OCI-LY1 (cell line): ENCODE measurements around the gene SPAG4.

Experiments used
- H2AFZ ChIP-seq: fragments of 200-600 bp; sonication (generic), shearing (Covaris generic); 2 replicates; pipeline ENCODE4 v1.6.0; 2014; ENCODE audit warnings: antibody characterized with exemption, mild to moderate bottlenecking, low read length
- H3F3A ChIP-seq: fragments of 200-600 bp; sonication (generic), shearing (Covaris generic); 2 replicates; pipeline ENCODE4 v1.6.0; 2014; ENCODE audit warnings: mild to moderate bottlenecking, antibody characterized with exemption, low read length, moderate library complexity; ENCODE audit not compliant: insufficient read depth
- H3K27ac ChIP-seq: fragments of 200-600 bp; sonication (generic); 2 replicates; pipeline ENCODE4 v1.5.1; 2014; ENCODE audit warnings: low read length, mixed run types, mild to moderate bottlenecking, low read depth; ENCODE audit not compliant: poor library complexity, severe bottlenecking
- H3K27me3 ChIP-seq: fragments of 200-600 bp; sonication (generic); 2 replicates; pipeline ENCODE4 v1.6.0; 2014; ENCODE audit warnings: antibody characterized with exemption, mild to moderate bottlenecking, low read length, moderate library complexity; ENCODE audit not compliant: insufficient read depth
- H3K36me3 ChIP-seq: fragments of 200-600 bp; sonication (generic); 2 replicates; pipeline ENCODE4 v1.6.1; 2014; ENCODE audit warnings: mild to moderate bottlenecking, antibody characterized with exemption, low read length, moderate library complexity, mixed read lengths; ENCODE audit not compliant: insufficient read depth
- H3K4me1 ChIP-seq: fragments of 200-600 bp; sonication (generic); 2 replicates; pipeline ENCODE4 v1.5.1; 2014; ENCODE audit warnings: mild to moderate bottlenecking, low read length, moderate library complexity; ENCODE audit not compliant: insufficient read depth, severe bottlenecking
- H3K4me2 ChIP-seq: fragments of 200-600 bp; sonication (generic), shearing (Covaris generic); 2 replicates; pipeline ENCODE4 v1.6.1; 2014; ENCODE audit warnings: low read length
- H3K4me3 ChIP-seq: fragments of 200-600 bp; sonication (generic); 2 replicates; pipeline ENCODE4 v1.5.1; 2014; ENCODE audit warnings: low read length, low read depth, mild to moderate bottlenecking, mixed read lengths; ENCODE audit not compliant: poor library complexity, severe bottlenecking
- H3K79me2 ChIP-seq: fragments of 200-600 bp; shearing (Covaris generic); 2 replicates; pipeline ENCODE4 v1.6.1; 2016; ENCODE audit warnings: mixed run types, low read length, mixed read lengths; ENCODE audit not compliant: insufficient read depth
- H3K9ac ChIP-seq: fragments of 200-600 bp; sonication (generic), shearing (Covaris generic); 2 replicates; pipeline ENCODE4 v1.6.1; 2014; ENCODE audit warnings: mild to moderate bottlenecking, low read length, mixed read lengths
- H3K9me2 ChIP-seq: fragments of 200-600 bp; sonication (generic), shearing (Covaris generic); 2 replicates; pipeline ENCODE4 v1.6.1; 2014; ENCODE audit warnings: low read depth, mild to moderate bottlenecking, low read length, mixed read lengths
- H3K9me3 ChIP-seq: fragments of 200-600 bp; shearing (Covaris generic); 2 replicates; pipeline ENCODE4 v1.6.1; 2014; ENCODE audit warnings: low read length, mixed read lengths
- H4K20me1 ChIP-seq: fragments of 200-600 bp; sonication (generic), shearing (Covaris generic); 2 replicates; pipeline ENCODE4 v1.6.0; 2016; ENCODE audit warnings: mild to moderate bottlenecking, low read length; ENCODE audit not compliant: insufficient read depth
- CTCF ChIP-seq: fragments of 200-600 bp; sonication (generic), shearing (Covaris generic); IDR thresholded peaks from 2 replicates; pipeline ENCODE4 v1.5.1; 2017; ENCODE audit warnings: mild to moderate bottlenecking, antibody characterized with exemption, low read length, moderate library complexity, mixed read lengths
- EZH2 ChIP-seq: fragments of 200-600 bp; sonication (generic), shearing (Covaris generic); IDR thresholded peaks from 2 replicates; pipeline ENCODE4 v1.8.0; 2017; ENCODE audit warnings: borderline replicate concordance, mixed run types, mild to moderate bottlenecking, antibody characterized with exemption, low read length, moderate library complexity, mixed read lengths

Gene SPAG4

GRCh38 chr20:35598476-35598875 is 17.2 kb upstream of the SPAG4 start:
- Histone ChIP-seq H3F3A (no peaks in the 10 kb centered on the region), H3K4me3 (no peak overlapping the region), H3K4me2 (no peak overlapping the region), H3K9ac (no peak overlapping the region), H3K4me1 (peaks cover 10% of the 10 kb centered on the region), H3K27me3 (no peaks in the 10 kb centered on the region), H3K9me2 (no peaks in the 10 kb centered on the region), H3K36me3 (no peaks in the 10 kb centered on the region), H3K79me2 (no peaks in the 10 kb centered on the region), H3K9me3 (no peaks in the 10 kb centered on the region), H4K20me1 (no peaks in the 10 kb centered on the region), H2AFZ (no peak overlapping the region), H3K27ac (no peak overlapping the region)
- TF ChIP-seq EZH2: no peak
- no peak for TF ChIP-seq CTCF

DNA sequence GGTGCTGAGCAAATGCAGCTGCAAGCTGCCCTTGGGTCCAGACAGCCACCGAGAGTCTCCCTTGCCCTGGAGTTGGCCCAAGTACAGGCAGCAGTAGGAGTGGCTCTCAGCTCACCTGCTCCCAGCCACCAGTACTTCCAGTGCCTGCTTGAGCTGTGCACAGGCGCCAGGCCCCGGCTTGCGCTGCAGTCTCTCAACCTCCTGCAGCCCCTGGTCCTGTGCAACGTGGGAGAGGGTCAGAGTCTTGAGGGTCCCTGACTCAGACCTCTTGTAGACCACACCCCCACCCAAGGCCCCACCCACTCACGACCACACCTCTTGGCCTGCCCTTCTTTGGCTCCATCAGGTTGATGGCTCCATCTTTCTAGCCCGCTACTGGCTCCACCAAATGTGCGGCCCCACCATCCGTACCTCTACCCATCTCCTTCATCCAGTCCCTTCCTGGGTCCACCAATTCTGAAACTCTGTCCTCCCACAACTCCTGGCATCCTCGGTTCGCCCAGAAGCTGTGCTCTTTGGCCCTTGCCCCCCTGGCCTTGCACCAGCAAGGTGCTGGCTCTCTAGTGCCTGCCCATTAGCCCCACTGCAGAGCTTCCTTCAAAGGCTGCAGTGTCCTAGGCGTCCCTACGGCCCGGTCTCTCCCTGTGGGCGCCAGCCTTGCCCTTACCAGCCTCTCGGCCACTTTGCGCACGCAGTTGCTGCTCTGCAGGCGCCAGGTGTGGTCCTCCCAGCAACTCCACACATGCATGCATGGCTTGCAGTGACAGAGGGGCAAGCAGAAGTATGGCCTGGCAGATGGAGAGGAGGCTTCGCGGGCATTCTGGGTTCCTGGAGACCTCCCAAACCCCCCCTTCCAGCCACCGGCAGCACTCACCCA is 16.5 kb upstream of the SPAG4 start:
- H2AFZ ChIP-seq: no peak overlapping the region
- TF ChIP-seq EZH2: no peak
- no peak for TF ChIP-seq CTCF

GRCh38 chr20:35599776-35600120 is 15.9 kb upstream of the SPAG4 start:
- no peak overlapping the region for H2AFZ ChIP-seq
- H3K4me1 ChIP-seq: peaks cover 10% of the 10 kb centered on the region
- H3K4me3 ChIP-seq: no peak overlapping the region
- H3K9ac ChIP-seq: no peak overlapping the region
- no peaks in the 10 kb centered on the region for H3F3A ChIP-seq
- no peaks in the 10 kb centered on the region for H3K27me3 ChIP-seq
- no peaks in the 10 kb centered on the region for H3K9me2 ChIP-seq
- no peaks in the 10 kb centered on the region for H3K9me3 ChIP-seq
- H4K20me1 ChIP-seq: no peaks in the 10 kb centered on the region
- no peak overlapping the region for H3K27ac ChIP-seq
- TF ChIP-seq CTCF (no peak), EZH2 (no peak)
- H3K36me3 ChIP-seq: no peaks in the 10 kb centered on the region
- H3K4me2 ChIP-seq: no peak overlapping the region
- H3K79me2 ChIP-seq: no peaks in the 10 kb centered on the region

More for the DNA sequence above, 16.5 kb upstream of the SPAG4 start:
- no peaks in the 10 kb centered on the region for H3K79me2 ChIP-seq
- H3K9me3 ChIP-seq: no peaks in the 10 kb centered on the region
- no peaks in the 10 kb centered on the region for H3K36me3 ChIP-seq
- H3K9ac ChIP-seq: no peak overlapping the region
- no peak overlapping the region for H3K27ac ChIP-seq
- H3F3A ChIP-seq: no peaks in the 10 kb centered on the region
- H4K20me1 ChIP-seq: no peaks in the 10 kb centered on the region
- no peak overlapping the region for H3K4me2 ChIP-seq
- H3K27me3 ChIP-seq: no peaks in the 10 kb centered on the region
- H3K9me2 ChIP-seq: no peaks in the 10 kb centered on the region
- H3K4me1 ChIP-seq: peaks cover 10% of the 10 kb centered on the region
- H3K4me3 ChIP-seq: no peak overlapping the region
